Melanocyte of skin (primary cell): ENCODE data around the gene NSRP1. TPM values are rescaled to one million over a fixed set of nuclear protein-coding genes. Genes with fewer than 3 reads are reported as not detected.

Experiments
- small RNA-seq, 2 donors: library from RNA; depleted of rRNA; stranded (forward); fragments of <200 nt; gene quantifications; one replicate each; pipeline ENCODE3, GENCODE V24; 2012
- total RNA-seq, 2 donors: library from RNA; depleted of rRNA; stranded (reverse); fragments of >200 nt; gene quantifications; 2 replicates each; pipeline ENCODE4 v1.2.3, GENCODE V29; 2012

Gene NSRP1
- 1 to 10 TPM; 6.5 to 7.7 TPM for total RNA-seq

GRCh38 chr17:30116661-30117551 lies at the start of gene NSRP1:
Gene NSRP1 (plus strand): TSS chr17:30116816. CDS start chr17:30116844, 28 bp downstream.

GRCh38 chr17:30235386-30236296 lies 119.0 kb downstream of the NSRP1 start, which contains the start of gene SLC6A4:
Gene SLC6A4 (minus strand): TSS chr17:30235697. CDS start chr17:30221958, 13,739 bp downstream.

Small RNA genes lying within 50 kb of the gene (small RNA-seq; reads per million reads assigned to genes)
- 0 reads per million in 2 donors for gene AC104984.5

Other genes with a start within 250 kb of the NSRP1 start
- 10 to 100 TPM; 17.2 to 24.0 TPM for gene SSH2, start 186.6 kb upstream of the NSRP1 start, total RNA-seq
- under 1 TPM in 1 of 2 donors, not detected in 1; 0.34 TPM for gene EFCAB5, start 175.2 kb upstream of the NSRP1 start, total RNA-seq
- gene SLC6A4, start 118.9 kb downstream of the NSRP1 start, total RNA-seq, result not detected
- 10 to 100 TPM; 28.2 to 41.6 TPM for gene BLMH, start 175.1 kb downstream of the NSRP1 start, total RNA-seq
- gene TMIGD1, start 217.2 kb downstream of the NSRP1 start, total RNA-seq, result not detected